Measurements from ENCODE around the gene PHLDB3. TPM values are rescaled to one million over a fixed set of nuclear protein-coding genes. Genes with fewer than 3 reads are reported as not detected.
A peak's percentile ranks its signal among the peaks of the same experiment; 100 is the strongest.

PHLDB3 gene
- total and polyA plus RNA-seq, 2 of the 13 experiments (the other 11 are each of a cell fraction or from before 2014, with no cell fraction given): 11.3 to 14.5 TPM

DNA sequence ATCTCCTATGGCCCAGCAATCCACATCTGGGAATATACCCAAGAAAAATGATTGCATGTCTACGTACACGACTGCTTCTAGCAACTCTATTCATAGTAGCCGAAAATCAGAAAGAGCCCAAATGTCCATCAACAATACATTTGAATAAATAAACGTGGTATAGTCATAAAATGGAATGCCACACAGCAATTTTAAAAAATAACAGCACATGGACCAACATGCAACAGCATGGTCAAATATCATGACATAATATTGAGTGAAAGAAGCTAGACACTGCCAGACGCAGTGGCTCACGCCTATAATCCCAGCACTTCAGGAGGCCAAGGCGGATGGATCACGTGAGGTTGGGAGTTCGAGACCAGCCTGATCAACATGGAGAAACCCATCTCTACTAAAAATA, 73.6 kb downstream of the PHLDB3 start:
- Histone ChIP-seq H3K27ac (ENCODE audit: extremely low read length, insufficient read depth, low read length) (no peak overlapping the region), H3K9ac (ENCODE audit: insufficient read depth, low read depth, low read length) (no peak overlapping the region), H3K36me3 (replicated peaks in 1 of 2; ENCODE audit: control insufficient read depth in 1 of 2, insufficient read depth in 2 of 2, low read length in 2 of 2) (no peaks in the 10 kb centered on the region), H3K4me1 (ENCODE audit: insufficient read depth, low read length) (no peaks in the 10 kb centered on the region), H3K4me3 (replicated peaks in 1 of 3; ENCODE audit: insufficient read depth in 1 of 3, low read depth in 2 of 3, low read length in 3 of 3) (no peak overlapping the region), H4K20me1 (ENCODE audit: insufficient read depth, low read length) (no peaks in the 10 kb centered on the region), H3K9me3 (ENCODE audit: low read length) (no peaks in the 10 kb centered on the region), H2AFZ (ENCODE audit: low read length) (no peak overlapping the region), H3K27me3 (ENCODE audit: control insufficient read depth in 1 of 2, insufficient read depth in 2 of 2, low read length in 2 of 2) (no peaks in the 10 kb centered on the region), H3K4me2 (ENCODE audit: low read depth, low read length) (no peak overlapping the region), H3K79me2 (ENCODE audit: insufficient read depth, low read length) (no peaks in the 10 kb centered on the region)
- FAIRE-seq (no peak), DNase-seq (ENCODE audit: low spot score) (no peak), ATAC-seq (no peak)
- TF ChIP-seq, protein P1, sequence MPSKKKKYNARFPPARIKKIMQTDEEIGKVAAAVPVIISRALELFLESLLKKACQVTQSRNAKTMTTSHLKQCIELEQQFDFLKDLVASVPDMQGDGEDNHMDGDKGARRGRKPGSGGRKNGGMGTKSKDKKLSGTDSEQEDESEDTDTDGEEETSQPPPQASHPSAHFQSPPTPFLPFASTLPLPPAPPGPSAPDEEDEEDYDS (CRISPR knock-in tag; IDR thresholded peaks at IDR 0.05): no peak
- TF ChIP-seq, protein P2, sequence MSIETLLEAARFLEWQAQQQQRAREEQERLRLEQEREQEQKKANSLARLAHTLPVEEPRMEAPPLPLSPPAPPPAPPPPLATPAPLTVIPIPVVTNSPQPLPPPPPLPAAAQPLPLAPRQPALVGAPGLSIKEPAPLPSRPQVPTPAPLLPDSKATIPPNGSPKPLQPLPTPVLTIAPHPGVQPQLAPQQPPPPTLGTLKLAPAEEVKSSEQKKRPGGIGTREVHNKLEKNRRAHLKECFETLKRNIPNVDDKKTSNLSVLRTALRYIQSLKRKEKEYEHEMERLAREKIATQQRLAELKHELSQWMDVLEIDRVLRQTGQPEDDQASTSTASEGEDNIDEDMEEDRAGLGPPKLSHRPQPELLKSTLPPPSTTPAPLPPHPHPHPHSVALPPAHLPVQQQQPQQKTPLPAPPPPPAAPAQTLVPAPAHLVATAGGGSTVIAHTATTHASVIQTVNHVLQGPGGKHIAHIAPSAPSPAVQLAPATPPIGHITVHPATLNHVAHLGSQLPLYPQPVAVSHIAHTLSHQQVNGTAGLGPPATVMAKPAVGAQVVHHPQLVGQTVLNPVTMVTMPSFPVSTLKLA (IDR thresholded peaks at IDR 0.05): peak; percentile 25; the same call in 1 of the 2 replicates
- intact Hi-C loops (cut with micrococcal nuclease; ENCODE audit: unreplicated experiment): no loop called here
- ChIA-PET POLR2A (no interaction called here), CTCF (ENCODE audit: low intra/inter-chr PET ratio, low total read pairs) (no interaction called here)
- 63% methylated on average over 9 of the region's 9 CpGs for WGBS (ENCODE audit: low lambda C conversion rate)
- in situ Hi-C loops (cut with HindIII; ENCODE audit: extremely low pct_ligation_motif_present, low pct_unique_long_range_greater_than_20kb): no loop called here
- BruUV-seq (replicated peaks): no TSS peak

DNA sequence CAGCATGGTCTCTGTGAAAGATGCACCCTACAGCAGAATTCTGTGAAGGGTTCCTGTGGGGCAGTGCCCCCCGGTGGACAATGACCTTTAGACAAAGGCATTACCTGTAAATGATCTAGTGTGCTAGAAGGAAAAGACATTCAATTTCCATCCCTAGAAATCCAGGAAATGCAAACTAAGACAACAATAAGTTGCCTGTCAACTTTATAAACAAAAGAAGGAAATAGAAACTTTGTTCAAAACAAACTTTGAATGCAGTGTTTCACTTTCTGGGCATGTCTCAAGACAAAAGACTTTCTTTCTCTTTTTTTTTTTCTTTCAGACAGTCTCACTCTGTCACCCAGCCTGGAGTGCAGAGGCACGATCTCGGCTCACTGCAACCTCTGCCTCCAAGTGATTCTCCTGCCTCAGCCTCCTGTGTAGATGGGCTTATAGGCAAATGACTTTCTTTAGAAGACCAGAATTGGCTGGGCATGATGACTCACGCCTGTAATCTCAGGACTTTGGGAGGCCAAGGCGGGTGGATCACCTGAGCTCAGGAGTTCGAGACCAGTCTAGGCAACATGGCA, 74.3 kb downstream of the PHLDB3 start:
- intact Hi-C loops (cut with micrococcal nuclease; ENCODE audit: unreplicated experiment) (no loop called here), in situ Hi-C loops (cut with HindIII; ENCODE audit: extremely low pct_ligation_motif_present, low pct_unique_long_range_greater_than_20kb) (no loop called here)
- Histone ChIP-seq H3K4me1 (ENCODE audit: insufficient read depth, low read length) (no peaks in the 10 kb centered on the region), H3K4me2 (ENCODE audit: low read depth, low read length) (no peak overlapping the region), H2AFZ (ENCODE audit: low read length) (no peak overlapping the region), H3K9ac (ENCODE audit: insufficient read depth, low read depth, low read length) (no peak overlapping the region), H3K36me3 (replicated peaks in 1 of 2; ENCODE audit: control insufficient read depth in 1 of 2, insufficient read depth in 2 of 2, low read length in 2 of 2) (no peaks in the 10 kb centered on the region), H3K27me3 (ENCODE audit: control insufficient read depth in 1 of 2, insufficient read depth in 2 of 2, low read length in 2 of 2) (no peaks in the 10 kb centered on the region), H4K20me1 (ENCODE audit: insufficient read depth, low read length) (no peaks in the 10 kb centered on the region), H3K4me3 (replicated peaks in 1 of 3; ENCODE audit: insufficient read depth in 1 of 3, low read depth in 2 of 3, low read length in 3 of 3) (no peak overlapping the region), H3K27ac (ENCODE audit: extremely low read length, insufficient read depth, low read length) (no peak overlapping the region), H3K79me2 (ENCODE audit: insufficient read depth, low read length) (no peaks in the 10 kb centered on the region), H3K9me3 (ENCODE audit: low read length) (no peaks in the 10 kb centered on the region)
- no peak for ATAC-seq
- ChIA-PET CTCF (ENCODE audit: low intra/inter-chr PET ratio, low total read pairs) (no interaction called here), POLR2A (no interaction called here)
- BruUV-seq (replicated peaks): no TSS peak
- no peak for FAIRE-seq
- no peak for TF ChIP-seq NR2F2 (IDR thresholded peaks at IDR 0.05; ENCODE audit: borderline replicate concordance, low read depth)
- 0 out of 2 replicates have a peak, but pooled peaks have one; percentile 11 for TF ChIP-seq FOSL2 (CRISPR knock-in tag; IDR thresholded peaks at IDR 0.05)
- no peak for DNase-seq (ENCODE audit: low spot score)
- WGBS (ENCODE audit: low lambda C conversion rate): 11% methylated on average over 6 of the region's 6 CpGs
